Esophagus muscularis mucosa (tissue), 4 donors: ENCODE data around the gene KCNB1.

Experiments used
- EP300 ChIP-seq: sonication (generic); formaldehyde crosslinking; IDR thresholded peaks from one replicate; pipeline ENCODE4 v1.6.1; 2017; ENCODE audit warnings: antibody characterized with exemption
- POLR2A ChIP-seq: fragments of 450-650 bp; IDR thresholded peaks from one replicate; pipeline ENCODE4 v1.6.1; 2017; ENCODE audit warnings: antibody characterized with exemption, moderate library complexity, mild to moderate bottlenecking, low read depth
- POLR2AphosphoS5 ChIP-seq, 2 donors: sonication (generic); formaldehyde crosslinking; IDR thresholded peaks; one replicate each; pipeline ENCODE4 v1.6.1; 2017; ENCODE audit warnings: antibody characterized with exemption in 2 of 2
- TF ChIP-seq, protein P1 (sequence below), 3 experiments: fragments of 200-600 bp in 2 of 3; fragments of 450-650 bp in 1 of 3; sonication (generic) in 2 of 3; IDR thresholded peaks; one replicate each; pipeline ENCODE4 v1.5.1; 2017 to 2019; ENCODE audit warnings: antibody characterized with exemption in 3 of 3, mild to moderate bottlenecking in 2 of 3, moderate library complexity in 1 of 3

GRCh38 chr20:49347156-49347555 lies 135.3 kb downstream of the KCNB1 start:
- TF ChIP-seq, protein P1, sequence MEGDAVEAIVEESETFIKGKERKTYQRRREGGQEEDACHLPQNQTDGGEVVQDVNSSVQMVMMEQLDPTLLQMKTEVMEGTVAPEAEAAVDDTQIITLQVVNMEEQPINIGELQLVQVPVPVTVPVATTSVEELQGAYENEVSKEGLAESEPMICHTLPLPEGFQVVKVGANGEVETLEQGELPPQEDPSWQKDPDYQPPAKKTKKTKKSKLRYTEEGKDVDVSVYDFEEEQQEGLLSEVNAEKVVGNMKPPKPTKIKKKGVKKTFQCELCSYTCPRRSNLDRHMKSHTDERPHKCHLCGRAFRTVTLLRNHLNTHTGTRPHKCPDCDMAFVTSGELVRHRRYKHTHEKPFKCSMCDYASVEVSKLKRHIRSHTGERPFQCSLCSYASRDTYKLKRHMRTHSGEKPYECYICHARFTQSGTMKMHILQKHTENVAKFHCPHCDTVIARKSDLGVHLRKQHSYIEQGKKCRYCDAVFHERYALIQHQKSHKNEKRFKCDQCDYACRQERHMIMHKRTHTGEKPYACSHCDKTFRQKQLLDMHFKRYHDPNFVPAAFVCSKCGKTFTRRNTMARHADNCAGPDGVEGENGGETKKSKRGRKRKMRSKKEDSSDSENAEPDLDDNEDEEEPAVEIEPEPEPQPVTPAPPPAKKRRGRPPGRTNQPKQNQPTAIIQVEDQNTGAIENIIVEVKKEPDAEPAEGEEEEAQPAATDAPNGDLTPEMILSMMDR (IDR thresholded peaks at IDR 0.05), result no peak
- TF ChIP-seq EP300 (no peak), POLR2A (no peak), POLR2AphosphoS5 (IDR thresholded peaks at IDR 0.05) (no peak)
